Neuronal stem cell (in vitro differentiated cells): ENCODE data around the gene MEGF8.
A peak's percentile ranks its signal among the peaks of the same experiment; 100 is the strongest.

ENCODE experiments used
- DNase-seq: peaks from one replicate; pipeline ENCODE4 v3.0.0-alpha.2; 2013; ENCODE audit warnings: low spot score
- H2AFZ ChIP-seq: one replicate; pipeline ENCODE4 v1.6.1; 2013; ENCODE audit warnings: mild to moderate bottlenecking, low read length, inconsistent platforms
- H2AK5ac ChIP-seq: 2 replicates; pipeline ENCODE4 v1.6.1; 2013; ENCODE audit warnings: low read depth, mild to moderate bottlenecking, inconsistent platforms, low read length, moderate library complexity, mixed read lengths
- H2BK120ac ChIP-seq: 2 replicates; pipeline ENCODE4 v1.6.1; 2013; ENCODE audit warnings: low read depth, mild to moderate bottlenecking, inconsistent platforms, low read length, moderate library complexity, mixed read lengths
- H2BK12ac ChIP-seq: one replicate; pipeline ENCODE4 v1.6.1; 2013; ENCODE audit warnings: low read length, inconsistent platforms
- H2BK15ac ChIP-seq: 2 replicates; pipeline ENCODE4 v1.6.1; 2013; ENCODE audit warnings: mild to moderate bottlenecking, low read length, inconsistent platforms, mixed read lengths
- H2BK5ac ChIP-seq: one replicate; pipeline ENCODE4 v1.6.1; 2013; ENCODE audit warnings: inconsistent platforms, mild to moderate bottlenecking, low read length, moderate library complexity
- H3K14ac ChIP-seq: one replicate; pipeline ENCODE4 v1.6.1; 2013; ENCODE audit warnings: low read length, inconsistent platforms
- H3K18ac ChIP-seq: 2 replicates; pipeline ENCODE4 v1.6.1; 2013; ENCODE audit warnings: low read length, inconsistent platforms
- H3K23ac ChIP-seq: 2 replicates; pipeline ENCODE4 v1.6.1; 2013; ENCODE audit warnings: low read depth, mild to moderate bottlenecking, mixed read lengths, low read length, inconsistent platforms; ENCODE audit not compliant: poor library complexity
- H3K27ac ChIP-seq: replicated peaks from 3 replicates; pipeline ENCODE4 v1.5.1; 2013; ENCODE audit warnings: low read length, inconsistent platforms
- H3K27me3 ChIP-seq, 3 experiments: 2 replicates each; pipeline ENCODE4 v1.6.1; 2013; ENCODE audit warnings: low read length in 3 of 3, mild to moderate bottlenecking in 2 of 3, inconsistent platforms in 1 of 3, low read depth in 1 of 3, mixed read lengths in 1 of 3, moderate library complexity in 1 of 3; ENCODE audit not compliant: control insufficient read depth in 3 of 3, insufficient read depth in 3 of 3
- H3K36me3 ChIP-seq, 2 donors: replicated peaks in 1 of 2; 2 replicates each; pipeline ENCODE4 v1.6.1; 2013; ENCODE audit warnings: low read length in 2 of 2; ENCODE audit not compliant: control insufficient read depth in 2 of 2, insufficient read depth in 2 of 2
- H3K4ac ChIP-seq: 2 replicates; pipeline ENCODE4 v1.6.1; 2013; ENCODE audit warnings: inconsistent platforms, mild to moderate bottlenecking, low read length, moderate library complexity
- H3K4me1 ChIP-seq, 2 donors: 1 replicate in 1 of 2; 2 replicates in 1 of 2; pipeline ENCODE4 v1.6.1; 2013; ENCODE audit warnings: low read length in 2 of 2, low read depth in 1 of 2; ENCODE audit not compliant: control insufficient read depth in 2 of 2, insufficient read depth in 1 of 2
- H3K4me2 ChIP-seq: one replicate; pipeline ENCODE4 v1.6.1; 2013; ENCODE audit warnings: mild to moderate bottlenecking, low read length, inconsistent platforms; ENCODE audit not compliant: insufficient read depth, poor library complexity, severe bottlenecking
- H3K4me3 ChIP-seq, 2 donors: 2 replicates each; pipeline ENCODE4 v1.5.1; 2013; ENCODE audit warnings: low read length in 2 of 2, mild to moderate bottlenecking in 2 of 2, inconsistent platforms in 1 of 2, moderate library complexity in 1 of 2
- H3K79me1 ChIP-seq: one replicate; pipeline ENCODE4 v1.6.1; 2013; ENCODE audit warnings: low read depth, mild to moderate bottlenecking, inconsistent platforms, low read length, moderate library complexity
- H3K9ac ChIP-seq: one replicate; pipeline ENCODE4 v1.6.1; 2013; ENCODE audit warnings: mild to moderate bottlenecking, low read depth, low read length, inconsistent platforms; ENCODE audit not compliant: poor library complexity
- H3K9me3 ChIP-seq, 2 donors: replicated peaks in 1 of 2; 2 replicates each; pipeline versions ENCODE3 to v1.6.1; 2013; ENCODE audit warnings: low read length in 2 of 2, mild to moderate bottlenecking in 2 of 2, inconsistent platforms in 1 of 2, low read depth in 1 of 2, mixed read lengths in 1 of 2, moderate library complexity in 1 of 2; ENCODE audit not compliant: control insufficient read depth in 2 of 2, insufficient read depth in 1 of 2
- H4K8ac ChIP-seq: one replicate; pipeline ENCODE4 v1.6.1; 2013; ENCODE audit warnings: low read depth, mild to moderate bottlenecking, inconsistent platforms, low read length, moderate library complexity
- H4K91ac ChIP-seq: one replicate; pipeline ENCODE4 v1.6.1; 2013; ENCODE audit warnings: low read length, low read depth, mild to moderate bottlenecking, inconsistent platforms; ENCODE audit not compliant: poor library complexity
- WGBS, 2 donors: extraction: QIAGEN DNeasy Blood & Tissue Kit; methylation state at CpG; one replicate each; pipeline ENCODE4 v1.1.7; 2013; ENCODE audit warnings: missing lambda C conversion rate in 2 of 2, mixed read lengths in 1 of 2; ENCODE audit not compliant: insufficient read length in 2 of 2, insufficient replicate concordance in 1 of 2; ENCODE audit errors: extremely low coverage in 2 of 2; 5-methylcytosine and 5-hydroxymethylcytosine counted together

Gene MEGF8

GRCh38 chr19:42410371-42410770, 84.9 kb downstream of the MEGF8 start:
- Histone ChIP-seq H3K23ac (peak overlapping the region; percentile 43), H3K4ac (no peak overlapping the region), H3K4me3 (no peak overlapping the region)

GRCh38 chr19:42411581-42412178, 86.2 kb downstream of the MEGF8 start:
- H2BK5ac ChIP-seq, result no peak overlapping the region
- H4K8ac ChIP-seq, result no peak overlapping the region
- DNase-seq, result no peak
- no peaks in the 10 kb centered on the region for H3K9me3 ChIP-seq
- no peaks in the 10 kb centered on the region for H3K27me3 ChIP-seq
- H3K4me1 ChIP-seq, result peaks cover 0 to 6% of the 10 kb centered on the region in 2 donors
- no peak overlapping the region for H4K91ac ChIP-seq
- no peak overlapping the region for H3K14ac ChIP-seq
- H2AK5ac ChIP-seq, result no peak overlapping the region
- peaks cover 5% of the 10 kb centered on the region for H3K79me1 ChIP-seq
- peaks cover 10 to 58% of the 10 kb centered on the region in 2 donors for H3K36me3 ChIP-seq
- H3K4ac ChIP-seq, result no peak overlapping the region
- H3K23ac ChIP-seq, result no peak overlapping the region
- H2BK15ac ChIP-seq, result no peak overlapping the region
- H3K18ac ChIP-seq, result no peak overlapping the region
- no peak overlapping the region for H3K9ac ChIP-seq
- H3K4me3 ChIP-seq, result no peak overlapping the region
- H2BK12ac ChIP-seq, result no peak overlapping the region
- no CpG with 5 or more reads among the region's 8 CpGs for WGBS, 2 donors
- no peak overlapping the region for H2AFZ ChIP-seq
- no peak overlapping the region for H2BK120ac ChIP-seq
- no peak overlapping the region for H3K4me2 ChIP-seq
- no peak overlapping the region for H3K27ac ChIP-seq

More at GRCh38 chr19:42410371-42410770, 84.9 kb downstream of the MEGF8 start:
- H2BK120ac ChIP-seq, result no peak overlapping the region
- H3K14ac ChIP-seq, result no peak overlapping the region
- H2BK15ac ChIP-seq, result no peak overlapping the region
- H4K8ac ChIP-seq, result no peak overlapping the region
- H3K9me3 ChIP-seq, result no peaks in the 10 kb centered on the region
- H3K4me1 ChIP-seq, result peaks cover 0 to 6% of the 10 kb centered on the region in 2 donors
- no peak for DNase-seq
- H3K4me2 ChIP-seq, result no peak overlapping the region
- H2AFZ ChIP-seq, result no peak overlapping the region
- no peak overlapping the region for H3K27ac ChIP-seq
- no peaks in the 10 kb centered on the region for H3K27me3 ChIP-seq
- peaks cover 13 to 65% of the 10 kb centered on the region in 2 donors for H3K36me3 ChIP-seq
- peaks cover 10% of the 10 kb centered on the region for H3K79me1 ChIP-seq
- no peak overlapping the region for H3K9ac ChIP-seq
- no peak overlapping the region for H3K18ac ChIP-seq
- peak overlapping the region; percentile 41 for H2BK12ac ChIP-seq
- no peak overlapping the region for H2AK5ac ChIP-seq
- no CpG with 5 or more reads among the region's 30 CpGs for WGBS, 2 donors
- no peak overlapping the region for H2BK5ac ChIP-seq
- no peak overlapping the region for H4K91ac ChIP-seq

DNA sequence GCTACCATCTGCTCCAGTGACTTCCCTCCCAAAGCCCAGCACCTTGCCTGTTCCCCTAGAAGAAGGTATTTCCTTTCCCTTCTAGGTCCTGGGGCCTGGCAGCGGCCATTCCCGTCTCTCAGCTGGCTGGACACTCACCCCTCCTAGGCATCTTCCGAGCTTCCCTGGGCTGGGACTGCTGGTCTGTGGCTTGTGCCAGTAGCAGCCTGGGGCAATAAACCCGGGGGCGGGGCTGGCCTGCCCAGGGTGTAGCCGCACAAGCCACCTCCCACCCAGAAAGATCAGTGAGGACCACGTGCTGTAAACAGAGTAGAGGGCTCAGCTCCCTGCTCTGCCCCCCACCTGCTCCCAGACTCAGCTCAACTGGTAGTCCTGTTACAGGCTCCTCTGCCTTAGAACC, 86.8 kb downstream of the MEGF8 start:
- Histone ChIP-seq H3K14ac (no peak overlapping the region), H2AK5ac (no peak overlapping the region), H3K36me3 (peaks cover 7 to 54% of the 10 kb centered on the region in 2 donors), H3K9ac (no peak overlapping the region), H3K27me3 (no peaks in the 10 kb centered on the region), H3K79me1 (peaks cover 5% of the 10 kb centered on the region), H2BK120ac (no peak overlapping the region), H3K9me3 (no peaks in the 10 kb centered on the region), H3K23ac (peak overlapping the region; percentile 27), H3K18ac (no peak overlapping the region), H2BK15ac (no peak overlapping the region), H3K4me1 (peaks cover 0 to 6% of the 10 kb centered on the region in 2 donors), H2AFZ (no peak overlapping the region), H4K8ac (no peak overlapping the region), H3K27ac (no peak overlapping the region), H4K91ac (no peak overlapping the region), H3K4me3 (no peak overlapping the region), H2BK12ac (no peak overlapping the region), H3K4me2 (no peak overlapping the region), H2BK5ac (no peak overlapping the region), H3K4ac (no peak overlapping the region)
- no CpG with 5 or more reads among the region's 7 CpGs for WGBS, 2 donors
- DNase-seq, result no peak

DNA sequence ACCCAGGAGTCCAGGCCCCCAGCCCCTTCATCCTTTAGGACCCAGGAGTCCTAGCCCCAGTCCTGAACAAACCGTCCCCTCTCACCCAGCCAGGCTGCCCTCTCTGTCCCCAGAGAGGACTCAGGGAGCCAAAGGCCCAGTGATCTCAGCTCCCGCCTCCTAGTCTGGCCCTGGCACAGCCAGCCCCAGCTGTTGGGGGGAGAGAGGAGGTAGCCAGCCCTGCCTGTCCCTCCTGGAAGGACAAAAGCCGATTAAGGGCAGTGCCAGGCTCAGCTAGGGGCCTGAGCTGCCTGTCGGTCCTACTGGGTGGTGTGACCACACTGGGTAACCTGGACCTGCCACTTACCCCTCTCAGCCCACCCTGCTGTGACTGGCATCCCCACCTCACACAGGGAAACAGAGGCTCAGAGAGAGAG, 87.2 kb downstream of the MEGF8 start:
- Histone ChIP-seq H3K18ac (peak overlapping the region; percentile 48), H3K36me3 (peaks cover 4 to 51% of the 10 kb centered on the region in 2 donors), H3K27me3 (no peaks in the 10 kb centered on the region), H2BK120ac (no peak overlapping the region), H4K91ac (no peak overlapping the region), H3K9me3 (no peaks in the 10 kb centered on the region), H2AFZ (no peak overlapping the region), H3K14ac (no peak overlapping the region), H3K79me1 (peaks cover 5% of the 10 kb centered on the region), H3K23ac (peak overlapping the region; percentile 27), H3K27ac (no peak overlapping the region), H3K4me1 (peaks cover 0 to 6% of the 10 kb centered on the region in 2 donors), H2AK5ac (peak overlapping the region; percentile 49), H4K8ac (no peak overlapping the region), H3K4me3 (no peak overlapping the region), H2BK15ac (no peak overlapping the region), H2BK12ac (no peak overlapping the region), H2BK5ac (no peak overlapping the region), H3K9ac (peak overlapping the region; percentile 57), H3K4me2 (no peak overlapping the region), H3K4ac (no peak overlapping the region)
- no peak for DNase-seq
- no CpG with 5 or more reads among the region's 4 CpGs for WGBS, 2 donors
